ENCODE data around the gene PECR.
A peak's percentile ranks its signal among the peaks of the same experiment; 100 is the strongest.
"Not testable (repeated sequence)": the region's sequence is repeated elsewhere in the genome, so short reads cannot be mapped to it uniquely, and the experiment has no call there.

Gene PECR

GRCh38 chr2:216029416-216030129 lies 52.0 kb downstream of the PECR start:
- DNase-seq (ENCODE audit: low spot score) = no peak

DNA sequence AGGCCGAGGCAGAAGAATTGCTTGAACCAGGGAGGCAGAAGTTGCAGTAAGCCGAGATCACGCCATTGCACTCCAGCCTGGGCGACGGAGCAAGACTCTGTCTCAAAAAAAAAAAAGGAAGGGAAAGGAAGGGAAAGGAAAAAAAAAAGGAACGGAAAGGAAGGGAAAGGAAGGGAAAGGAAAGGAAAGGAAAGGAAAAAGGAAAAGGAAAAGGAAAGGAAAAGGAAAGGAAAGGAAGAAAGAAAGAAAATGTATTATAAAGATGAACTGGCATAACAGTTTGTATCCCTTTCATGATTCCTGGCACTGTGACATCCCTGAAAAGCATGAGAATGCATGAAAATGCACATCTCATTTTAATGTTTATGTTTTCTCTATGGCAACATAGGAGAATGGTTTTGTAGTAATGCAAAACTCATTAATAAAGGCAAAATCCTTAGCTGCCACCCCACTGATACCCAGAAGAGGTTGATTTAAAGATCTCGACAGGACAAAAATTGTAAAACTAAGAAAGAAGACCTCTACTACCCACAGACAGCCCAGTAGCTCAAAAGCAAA lies 56.8 kb downstream of the PECR start:
- DNase-seq (ENCODE audit: low spot score) = no peak

- DNase-seq (ENCODE audit: low spot score) = peak; percentile 71
Measured at GRCh38 chr2:216023055-216023648, 58.5 kb downstream of the PECR start.

DNA sequence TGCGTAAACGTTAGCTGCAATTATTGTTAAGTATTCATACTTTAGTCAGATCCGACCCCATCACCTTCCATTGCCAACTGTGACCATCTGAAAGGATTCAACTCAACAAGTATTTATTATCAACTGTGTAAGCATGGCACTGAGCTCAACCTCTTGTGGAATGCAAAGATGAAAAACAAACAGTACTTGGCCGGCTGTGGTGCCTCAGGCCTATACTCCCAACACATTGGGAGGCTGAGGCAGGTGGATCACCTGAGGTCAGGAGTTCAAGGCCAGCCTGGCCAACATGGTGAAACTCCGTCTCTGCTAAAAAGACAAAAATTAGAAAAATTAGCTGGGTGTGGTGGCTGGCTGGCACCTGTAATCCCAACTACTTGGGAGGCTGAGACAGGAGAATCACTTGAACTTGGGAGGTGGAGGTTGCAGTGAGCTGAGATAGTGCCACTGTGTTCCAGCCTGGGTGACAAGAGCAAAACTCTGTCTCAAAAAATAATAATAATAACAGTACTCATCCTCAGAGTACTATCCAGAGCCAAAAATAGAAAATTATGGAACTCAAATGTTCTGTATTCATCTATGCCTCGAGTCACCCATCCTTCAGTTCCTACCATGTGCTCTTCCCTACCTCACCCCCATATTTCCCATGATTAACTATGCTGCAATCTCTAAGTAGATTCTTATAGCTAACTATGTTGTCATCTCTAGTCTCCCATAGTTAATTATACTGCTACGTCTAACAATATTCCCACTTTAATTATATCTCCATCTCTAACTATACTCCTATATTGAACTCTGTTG lies 59.6 kb downstream of the PECR start:
- DNase-seq (ENCODE audit: low spot score) = no peak

GRCh38 chr2:216018709-216019108 lies 62.9 kb downstream of the PECR start:
- no peak for DNase-seq (ENCODE audit: low spot score)

- peak; percentile 39 for DNase-seq (ENCODE audit: low spot score)
Measured at GRCh38 chr2:216017365-216017764, 64.2 kb downstream of the PECR start.

GRCh38 chr2:216016581-216016980 lies 65.0 kb downstream of the PECR start:
- no peak for DNase-seq (ENCODE audit: low spot score)

DNA sequence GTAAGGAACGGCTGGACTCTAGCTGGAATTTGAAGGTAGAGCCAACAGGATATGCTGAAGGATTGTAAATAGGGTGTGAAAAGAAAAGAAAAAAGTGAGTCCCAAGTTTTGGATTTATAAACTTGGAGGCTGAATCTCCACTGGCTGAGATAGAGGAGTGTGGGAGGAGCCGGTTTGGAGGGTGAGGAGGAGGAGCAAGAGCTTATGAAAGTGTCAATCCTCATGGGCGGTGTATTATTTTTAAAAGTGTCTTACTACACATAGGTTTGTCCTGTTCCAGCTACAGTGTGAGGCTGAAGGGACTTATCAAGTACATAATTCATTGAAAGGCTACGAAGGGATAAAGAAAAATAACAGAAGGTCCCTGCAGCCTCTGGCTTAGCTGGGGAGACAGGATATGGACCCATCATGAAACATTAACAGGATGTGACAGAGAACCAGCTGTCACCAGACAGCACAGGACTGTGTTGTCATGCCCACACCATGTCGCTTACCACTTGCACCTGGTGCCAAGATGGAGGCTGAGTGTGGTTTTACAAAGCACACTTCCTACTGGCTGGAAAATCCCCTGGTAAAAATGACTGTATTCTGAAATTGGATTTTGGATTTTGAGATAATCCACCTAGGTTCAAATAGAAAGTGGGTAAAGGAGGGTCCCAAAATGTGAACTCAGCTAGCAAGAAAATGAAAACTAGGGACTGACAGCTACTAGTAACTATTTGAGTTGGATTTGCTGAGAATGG lies 65.7 kb downstream of the PECR start:
- DNase-seq (ENCODE audit: low spot score) = peak; percentile 57

- no peak for DNase-seq (ENCODE audit: low spot score)
Measured at GRCh38 chr2:216014986-216015385, 66.6 kb downstream of the PECR start.

DNA sequence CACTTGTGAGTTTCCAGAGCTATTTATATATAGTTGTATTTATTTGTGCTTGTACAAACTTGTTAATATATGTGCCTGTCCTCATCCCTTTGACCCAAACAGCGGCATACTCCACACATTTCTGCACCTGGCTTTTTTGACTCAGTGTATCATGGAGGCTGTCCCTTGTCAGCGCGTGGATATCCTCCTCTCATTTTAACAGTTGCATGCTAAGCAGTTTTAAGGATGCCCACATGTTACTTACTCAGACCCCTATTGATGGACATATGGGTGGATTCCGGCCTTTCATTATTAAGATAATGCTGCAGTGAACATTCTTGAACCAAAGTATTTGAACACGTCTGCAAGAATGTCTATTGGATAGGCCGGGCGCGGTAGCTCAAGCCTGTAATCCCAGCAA lies 67.6 kb downstream of the PECR start:
- DNase-seq (ENCODE audit: low spot score) = no peak

DNA sequence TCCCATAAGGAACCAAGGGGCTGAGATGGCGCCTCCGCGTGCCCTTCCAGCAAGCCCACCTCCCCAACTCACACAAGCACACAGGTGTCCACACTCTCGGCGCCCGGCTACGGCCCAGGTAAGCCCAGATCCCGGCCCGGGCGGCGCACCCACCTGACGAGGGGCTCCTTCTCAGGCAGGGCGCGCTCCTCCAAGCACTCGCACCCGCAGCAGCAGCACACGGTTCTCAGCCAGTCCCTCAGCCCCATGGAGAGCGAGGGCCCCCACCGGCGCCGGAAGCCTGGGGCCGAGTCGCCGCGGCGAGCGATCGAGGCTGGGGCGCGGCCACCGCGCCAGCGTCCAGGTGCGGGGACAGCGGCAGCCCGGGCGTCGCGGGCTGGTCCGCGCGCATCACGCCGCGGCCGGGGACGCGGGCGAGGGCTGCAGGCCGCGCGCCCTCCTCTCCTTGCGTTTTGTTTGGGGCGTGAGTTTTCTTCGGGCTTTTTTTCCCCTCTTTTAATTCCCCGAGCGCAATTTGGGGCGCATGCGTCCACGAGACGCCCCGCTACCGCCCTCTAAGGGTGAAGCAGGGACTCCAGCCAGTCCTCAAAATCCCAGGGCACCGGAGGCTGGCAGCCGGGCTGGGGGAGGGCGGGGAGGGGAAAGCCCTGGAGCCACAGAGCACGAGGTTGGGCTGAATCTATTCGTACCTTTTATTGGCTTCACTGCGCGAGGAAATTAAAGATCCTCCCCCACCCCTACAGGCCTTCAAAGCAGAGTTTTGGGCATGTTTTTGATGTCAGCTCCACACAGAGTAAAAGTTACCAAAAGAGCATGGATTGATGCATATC lies 68.3 kb downstream of the PECR start, which contains the start of gene MREG:
Gene MREG (minus strand): TSS at position 472 of the 830 bp plus-strand sequence. CDS start 224 bp downstream, at position 248.
- DNase-seq (ENCODE audit: low spot score) = peak; percentile 90

DNA sequence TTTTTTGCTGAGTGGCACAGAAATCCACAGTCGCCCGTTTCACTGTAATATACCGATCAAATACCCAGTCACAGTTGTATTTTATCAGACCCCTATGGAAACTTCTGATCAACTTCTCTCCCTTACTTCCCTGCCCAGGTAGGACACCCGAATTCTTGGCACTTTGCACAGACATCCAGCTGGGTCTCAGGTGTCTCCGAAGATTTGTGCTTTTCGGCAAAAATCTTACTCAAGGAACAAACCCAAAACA lies 68.9 kb downstream of the PECR start:
- no peak for DNase-seq (ENCODE audit: low spot score)

GRCh38 chr2:216012133-216012829 lies 69.3 kb downstream of the PECR start:
- no peak for DNase-seq (ENCODE audit: low spot score)

DNA sequence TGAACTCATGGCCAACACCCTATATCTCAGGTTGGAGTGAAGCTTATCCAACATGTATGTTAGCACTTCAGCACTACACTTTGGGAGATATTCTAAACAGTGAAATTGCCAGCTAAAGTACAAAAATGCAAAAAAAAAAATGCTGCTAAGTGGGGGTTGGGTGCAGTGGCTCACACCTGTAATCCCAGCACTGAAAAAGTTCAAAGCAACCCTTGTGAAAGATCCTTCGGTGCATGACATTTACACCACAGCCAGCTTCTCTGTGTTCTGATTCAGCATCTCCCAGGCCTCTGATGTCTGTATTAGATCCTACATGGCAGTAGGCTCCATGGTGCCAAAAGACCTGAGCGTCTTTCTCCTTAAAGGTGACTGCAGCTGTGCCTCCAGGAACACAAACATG lies 72.4 kb downstream of the PECR start:
- not testable (repeated sequence) for DNase-seq (ENCODE audit: low spot score)

GRCh38 chr2:216008387-216008786 lies 73.2 kb downstream of the PECR start:
- no peak for DNase-seq (ENCODE audit: low spot score)

DNA sequence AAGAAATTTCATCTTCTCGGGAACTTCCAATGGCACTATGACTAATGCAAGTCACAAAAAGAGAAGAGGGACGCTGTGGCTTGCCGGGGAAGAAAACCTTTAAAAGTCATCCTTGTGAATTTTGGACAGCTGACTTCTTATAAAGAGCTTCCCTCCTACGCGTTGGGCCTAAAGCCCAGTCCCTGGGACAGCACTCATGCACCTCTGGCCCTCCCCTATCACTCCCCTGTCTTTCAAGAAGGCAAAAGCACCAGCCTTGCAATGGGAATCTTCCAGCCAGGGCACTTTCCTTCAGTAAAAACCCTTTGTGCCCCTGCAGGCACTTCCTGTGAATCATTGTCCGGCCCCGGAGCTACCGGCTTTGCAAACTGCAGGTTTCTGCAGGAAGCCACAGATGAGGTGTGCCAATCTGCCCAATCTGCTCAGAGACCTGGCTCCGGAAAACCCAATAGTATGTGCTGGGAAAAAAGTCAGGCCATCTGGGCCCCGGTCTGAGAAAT lies 75.4 kb downstream of the PECR start:
- DNase-seq (ENCODE audit: low spot score) = peak; percentile 25

- peak; percentile 31 for DNase-seq (ENCODE audit: low spot score)
Measured at GRCh38 chr2:216004697-216005283, 76.8 kb downstream of the PECR start.

DNA sequence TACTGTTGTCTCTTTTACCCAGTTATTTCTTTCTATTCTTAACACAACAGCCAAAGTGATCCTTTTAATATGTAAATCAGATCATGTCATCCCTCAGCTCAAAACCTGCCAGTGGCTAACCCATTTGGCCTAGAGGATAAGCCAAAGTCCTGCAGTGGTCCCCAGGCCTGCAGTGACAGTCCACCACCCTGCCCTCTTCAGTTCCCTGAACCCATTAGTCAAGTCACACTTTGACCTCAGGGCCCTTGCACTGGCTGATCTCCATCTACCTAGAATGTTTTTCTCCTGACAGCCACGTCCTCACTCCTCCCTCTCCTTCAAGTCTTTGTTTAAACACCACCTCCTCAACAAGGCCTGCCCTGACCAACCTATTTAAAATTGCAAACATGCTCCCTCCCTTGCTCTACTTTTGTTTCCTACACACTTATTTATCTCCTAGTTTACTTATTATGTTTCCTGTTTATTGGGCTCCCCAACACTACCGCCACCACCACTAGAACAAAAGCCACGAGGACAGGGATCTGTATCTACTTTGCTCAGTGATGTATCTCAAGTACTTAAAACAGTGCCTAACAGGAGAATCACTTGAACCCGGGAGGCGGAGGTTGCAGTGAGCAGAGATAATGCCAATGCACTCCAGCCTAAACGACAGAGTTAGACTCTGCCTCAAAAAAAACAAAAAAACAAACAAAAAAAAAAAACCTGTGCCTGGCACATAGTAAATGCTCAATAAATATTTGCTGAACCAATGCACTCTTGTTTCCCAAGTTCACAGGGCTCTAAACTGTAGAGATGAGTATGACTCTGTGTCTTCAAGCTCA lies 77.5 kb downstream of the PECR start:
- no peak for DNase-seq (ENCODE audit: low spot score)

GRCh38 chr2:216002693-216003092 lies 78.9 kb downstream of the PECR start:
- DNase-seq (ENCODE audit: low spot score) = no peak
